Mesendoderm (in vitro differentiated cells): Measurements from ENCODE around the gene TSPAN14.

Source experiments
- DNase-seq: peaks from one replicate; pipeline ENCODE4 v3.0.0; 2013
- H2AK5ac ChIP-seq: 2 replicates; pipeline ENCODE4 v1.6.1; 2013; ENCODE audit warnings: low read length, inconsistent platforms
- H2BK120ac ChIP-seq: 2 replicates; pipeline ENCODE4 v1.6.1; 2013; ENCODE audit warnings: low read depth, mild to moderate bottlenecking, low read length, moderate library complexity, mixed read lengths
- H2BK15ac ChIP-seq: replicated peaks from 2 replicates; pipeline ENCODE4 v1.6.1; 2013; ENCODE audit warnings: low read depth, mild to moderate bottlenecking, moderate library complexity
- H2BK5ac ChIP-seq: 2 replicates; pipeline ENCODE4 v1.6.1; 2013; ENCODE audit warnings: low read length, inconsistent platforms
- H3K18ac ChIP-seq: 2 replicates; pipeline ENCODE4 v1.6.1; 2013; ENCODE audit warnings: mild to moderate bottlenecking, low read length, mixed read lengths
- H3K23ac ChIP-seq: one replicate; pipeline ENCODE4 v1.6.1; 2013; ENCODE audit warnings: low read length
- H3K27ac ChIP-seq: 2 replicates; pipeline ENCODE4 v1.5.1; 2013; ENCODE audit warnings: low read depth, mild to moderate bottlenecking, inconsistent platforms, low read length, moderate library complexity
- H3K27me3 ChIP-seq: 2 replicates; pipeline ENCODE4 v1.6.1; 2013; ENCODE audit warnings: low read length, control low read depth, mild to moderate bottlenecking, inconsistent platforms; ENCODE audit not compliant: insufficient read depth, poor library complexity
- H3K36me3 ChIP-seq: 2 replicates; pipeline ENCODE4 v1.6.1; 2013; ENCODE audit warnings: low read length, inconsistent platforms; ENCODE audit not compliant: control insufficient read depth, insufficient read depth
- H3K4ac ChIP-seq: one replicate; pipeline ENCODE4 v1.6.1; 2013; ENCODE audit warnings: low read depth, mild to moderate bottlenecking, low read length, moderate library complexity
- H3K4me1 ChIP-seq: 2 replicates; pipeline ENCODE4 v1.6.1; 2013; ENCODE audit warnings: low read depth, low read length, inconsistent platforms; ENCODE audit not compliant: control insufficient read depth
- H3K4me2 ChIP-seq: 2 replicates; pipeline ENCODE4 v1.6.1; 2013; ENCODE audit warnings: low read length
- H3K4me3 ChIP-seq: 2 replicates; pipeline ENCODE4 v1.5.1; 2013; ENCODE audit warnings: mild to moderate bottlenecking, low read length
- H3K56ac ChIP-seq: one replicate; pipeline ENCODE4 v1.6.1; 2013; ENCODE audit warnings: low read length
- H3K79me1 ChIP-seq: 2 replicates; pipeline ENCODE4 v1.6.1; 2013; ENCODE audit warnings: low read length, inconsistent platforms
- H3K79me2 ChIP-seq: 2 replicates; pipeline ENCODE4 v1.6.1; 2013; ENCODE audit warnings: mild to moderate bottlenecking, low read length; ENCODE audit not compliant: control insufficient read depth, insufficient read depth
- H3K9ac ChIP-seq: 2 replicates; pipeline ENCODE4 v1.6.1; 2013; ENCODE audit warnings: low read length, inconsistent platforms
- H4K5ac ChIP-seq: one replicate; pipeline ENCODE4 v1.6.1; 2013; ENCODE audit warnings: low read length
- H4K8ac ChIP-seq: one replicate; pipeline ENCODE4 v1.6.1; 2013; ENCODE audit warnings: low read depth, mild to moderate bottlenecking, control low read depth, low read length, moderate library complexity
- WGBS: extraction: QIAGEN DNeasy Blood & Tissue Kit; methylation state at CpG from one replicate; pipeline ENCODE4 v1.1.7; 2013; ENCODE audit warnings: low lambda C conversion rate, missing lambda C conversion rate; ENCODE audit not compliant: insufficient coverage; ENCODE audit errors: extremely low coverage; 5-methylcytosine and 5-hydroxymethylcytosine counted together

Gene TSPAN14

GRCh38 chr10:80555415-80555814 lies 101.3 kb downstream of the TSPAN14 start:
- no peak overlapping the region for H2AK5ac ChIP-seq
- H4K8ac ChIP-seq, result no peak overlapping the region
- no peak overlapping the region for H4K5ac ChIP-seq
- no peaks in the 10 kb centered on the region for H3K79me1 ChIP-seq
- peaks cover 2% of the 10 kb centered on the region for H3K4me1 ChIP-seq
- H3K79me2 ChIP-seq, result no peaks in the 10 kb centered on the region
- H2BK120ac ChIP-seq, result no peak overlapping the region
- WGBS, result no CpG with 5 or more reads among the region's 5 CpGs
- H3K56ac ChIP-seq, result no peak overlapping the region
- H3K36me3 ChIP-seq, result no peaks in the 10 kb centered on the region
- no peak overlapping the region for H3K4ac ChIP-seq
- H3K4me2 ChIP-seq, result no peak overlapping the region
- no peak overlapping the region for H3K27ac ChIP-seq
- no peak overlapping the region for H2BK15ac ChIP-seq
- no peak overlapping the region for H3K23ac ChIP-seq
- H3K9ac ChIP-seq, result no peak overlapping the region
- no peak overlapping the region for H3K4me3 ChIP-seq
- H3K18ac ChIP-seq, result no peak overlapping the region
- peak; percentile 32 for DNase-seq
- H2BK5ac ChIP-seq, result no peak overlapping the region
- H3K27me3 ChIP-seq, result no peaks in the 10 kb centered on the region

DNA sequence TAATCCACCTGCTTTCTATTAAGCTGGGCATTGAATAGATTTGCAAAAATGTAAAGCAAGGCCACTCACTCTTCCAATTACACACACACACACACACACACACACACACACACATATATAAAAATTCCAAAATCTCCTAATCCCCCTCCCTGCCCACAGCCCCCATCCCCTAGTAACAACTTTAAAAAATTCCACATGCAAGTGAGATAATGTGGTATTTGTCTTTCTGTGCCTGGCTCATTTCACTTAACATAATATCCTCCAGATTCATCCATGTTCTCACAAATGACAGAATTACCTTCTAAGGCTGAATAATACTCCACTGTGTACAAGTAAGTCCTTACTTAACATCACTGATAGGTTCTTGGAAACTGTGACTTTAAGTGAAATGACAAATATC lies 107.8 kb downstream of the TSPAN14 start:
- Histone ChIP-seq H3K27me3 (no peaks in the 10 kb centered on the region), H3K4me1 (no peaks in the 10 kb centered on the region), H4K8ac (no peak overlapping the region), H3K4ac (no peak overlapping the region), H3K23ac (no peak overlapping the region), H3K18ac (no peak overlapping the region), H3K56ac (no peak overlapping the region), H2BK120ac (no peak overlapping the region), H3K79me1 (no peaks in the 10 kb centered on the region), H3K4me3 (no peak overlapping the region), H2BK15ac (no peak overlapping the region), H3K36me3 (no peaks in the 10 kb centered on the region), H2AK5ac (no peak overlapping the region), H3K27ac (no peak overlapping the region), H3K9ac (no peak overlapping the region), H2BK5ac (no peak overlapping the region), H4K5ac (no peak overlapping the region), H3K79me2 (no peaks in the 10 kb centered on the region), H3K4me2 (no peak overlapping the region)
- no peak for DNase-seq

GRCh38 chr10:80567292-80567691 lies 113.2 kb downstream of the TSPAN14 start:
- Histone ChIP-seq H4K5ac (no peak overlapping the region), H3K9ac (no peak overlapping the region), H3K4ac (no peak overlapping the region), H2BK120ac (no peak overlapping the region), H3K23ac (no peak overlapping the region), H3K18ac (no peak overlapping the region), H3K36me3 (no peaks in the 10 kb centered on the region), H3K79me1 (no peaks in the 10 kb centered on the region), H4K8ac (no peak overlapping the region), H3K27me3 (no peaks in the 10 kb centered on the region), H3K27ac (no peak overlapping the region), H3K79me2 (no peaks in the 10 kb centered on the region), H2AK5ac (no peak overlapping the region), H3K56ac (no peak overlapping the region), H3K4me2 (no peak overlapping the region), H2BK15ac (no peak overlapping the region), H3K4me3 (no peak overlapping the region), H3K4me1 (no peaks in the 10 kb centered on the region), H2BK5ac (no peak overlapping the region)
- WGBS, result no CpG with 5 or more reads among the region's 2 CpGs
- peak; percentile 20 for DNase-seq

DNA sequence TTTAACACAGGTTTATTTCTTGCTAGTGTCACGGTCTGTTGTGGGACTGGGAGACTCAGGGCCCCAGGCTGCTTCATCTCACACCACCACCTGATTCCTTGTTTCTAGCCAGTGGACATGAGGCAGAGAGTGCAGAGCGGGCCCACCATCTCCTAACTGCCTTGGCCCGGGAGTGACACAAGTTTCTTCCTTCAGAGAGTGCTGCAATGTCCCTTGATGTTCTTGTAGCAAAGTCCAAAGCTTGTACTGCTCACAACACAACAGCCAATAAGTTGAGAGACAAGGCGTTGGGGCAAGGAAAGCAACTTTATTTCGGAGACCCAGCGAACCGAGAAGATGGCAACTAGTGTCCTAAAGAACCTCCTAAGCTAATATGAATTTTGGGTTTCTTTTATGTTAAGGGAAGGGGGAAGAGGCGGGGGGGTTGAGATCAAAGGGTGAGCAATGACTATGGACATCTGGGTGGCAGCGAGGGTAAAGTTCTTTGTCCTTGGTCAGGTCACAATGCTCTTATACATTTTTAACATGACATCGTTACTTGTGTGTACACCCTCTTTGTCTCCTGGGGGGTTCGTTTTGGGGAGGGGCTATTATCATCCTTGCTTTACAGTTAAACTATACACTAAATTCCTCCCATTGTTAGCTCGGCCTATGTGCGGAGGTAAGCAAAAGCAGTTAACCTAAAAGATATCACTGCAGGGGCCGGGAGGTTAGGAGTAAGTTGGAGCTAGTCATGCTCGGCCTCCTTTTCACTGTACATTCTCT lies 115.2 kb downstream of the TSPAN14 start:
- H2BK15ac ChIP-seq, result no peak overlapping the region
- WGBS, result no CpG with 5 or more reads among the region's 15 CpGs
- no peak overlapping the region for H2BK5ac ChIP-seq
- H3K27me3 ChIP-seq, result no peaks in the 10 kb centered on the region
- no peak overlapping the region for H3K27ac ChIP-seq
- no peak for DNase-seq
- H2AK5ac ChIP-seq, result no peak overlapping the region
- H4K8ac ChIP-seq, result no peak overlapping the region
- H3K79me2 ChIP-seq, result no peaks in the 10 kb centered on the region
- H3K9ac ChIP-seq, result no peak overlapping the region
- no peaks in the 10 kb centered on the region for H3K4me1 ChIP-seq
- H3K23ac ChIP-seq, result no peak overlapping the region
- no peaks in the 10 kb centered on the region for H3K36me3 ChIP-seq
- no peak overlapping the region for H3K4ac ChIP-seq
- no peak overlapping the region for H3K18ac ChIP-seq
- H4K5ac ChIP-seq, result no peak overlapping the region
- H3K4me2 ChIP-seq, result no peak overlapping the region
- no peak overlapping the region for H3K56ac ChIP-seq
- H3K4me3 ChIP-seq, result no peak overlapping the region
- H2BK120ac ChIP-seq, result no peak overlapping the region
- H3K79me1 ChIP-seq, result no peaks in the 10 kb centered on the region

DNA sequence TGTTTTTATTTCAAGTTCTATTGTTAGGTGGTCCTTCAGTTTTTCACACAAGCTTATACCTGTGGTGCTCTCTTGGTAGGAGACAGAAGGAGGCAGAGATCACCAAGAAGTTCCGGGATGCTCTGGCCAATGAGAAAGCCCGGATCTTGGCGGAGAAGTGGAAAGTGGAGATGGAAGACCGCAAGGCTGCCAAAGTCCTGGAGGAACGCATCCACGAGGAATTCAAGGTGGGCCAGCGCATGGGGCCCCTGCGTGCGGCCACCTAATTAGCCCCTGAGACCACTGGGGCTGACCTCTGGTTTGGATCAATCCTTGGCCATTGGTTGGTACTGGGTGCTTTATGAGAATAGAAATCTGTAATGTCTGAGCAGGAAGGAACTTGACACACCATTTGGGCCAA lies 117.2 kb downstream of the TSPAN14 start:
- H3K4me3 ChIP-seq, result no peak overlapping the region
- no peak overlapping the region for H3K9ac ChIP-seq
- no peak overlapping the region for H2BK15ac ChIP-seq
- H3K23ac ChIP-seq, result no peak overlapping the region
- no peak overlapping the region for H4K8ac ChIP-seq
- no peaks in the 10 kb centered on the region for H3K4me1 ChIP-seq
- H3K4ac ChIP-seq, result no peak overlapping the region
- no peaks in the 10 kb centered on the region for H3K79me1 ChIP-seq
- no peak overlapping the region for H3K4me2 ChIP-seq
- H2BK120ac ChIP-seq, result no peak overlapping the region
- H3K79me2 ChIP-seq, result no peaks in the 10 kb centered on the region
- DNase-seq, result no peak
- H3K27ac ChIP-seq, result no peak overlapping the region
- H3K27me3 ChIP-seq, result no peaks in the 10 kb centered on the region
- H4K5ac ChIP-seq, result no peak overlapping the region
- no peak overlapping the region for H3K56ac ChIP-seq
- H2BK5ac ChIP-seq, result no peak overlapping the region
- no peak overlapping the region for H3K18ac ChIP-seq
- no peak overlapping the region for H2AK5ac ChIP-seq
- no peaks in the 10 kb centered on the region for H3K36me3 ChIP-seq
- WGBS, result no CpG with 5 or more reads among the region's 9 CpGs

DNA sequence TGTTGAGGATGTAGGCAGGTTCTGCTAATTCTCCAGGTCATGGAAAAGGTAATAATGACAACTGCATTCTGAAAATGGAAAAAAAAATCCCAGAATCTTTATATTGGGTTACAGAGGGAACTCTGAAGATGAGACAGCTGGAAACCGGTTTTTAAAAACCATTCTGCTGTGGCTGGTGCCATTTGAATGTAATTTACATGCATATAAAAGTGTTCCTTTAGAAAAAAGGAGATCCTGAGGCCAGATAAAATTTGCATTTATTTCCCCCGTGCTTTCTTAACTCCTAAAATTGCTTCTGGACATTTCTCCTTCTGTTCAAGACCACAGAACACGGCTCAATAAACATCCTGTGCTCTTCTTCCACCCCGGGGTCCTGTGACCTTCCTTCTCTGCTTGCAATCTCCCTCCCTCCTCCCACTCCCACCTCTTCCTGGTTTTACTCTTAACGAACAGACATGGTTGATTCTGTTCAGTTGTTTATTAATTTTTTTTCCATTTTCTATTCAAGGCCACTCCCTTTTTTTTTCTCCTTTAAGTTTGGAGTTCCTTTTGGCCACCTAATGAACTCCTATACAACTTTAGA lies 125.2 kb downstream of the TSPAN14 start:
- H2AK5ac ChIP-seq, result no peak overlapping the region
- H3K23ac ChIP-seq, result no peak overlapping the region
- no peaks in the 10 kb centered on the region for H3K36me3 ChIP-seq
- no peak overlapping the region for H2BK5ac ChIP-seq
- no peaks in the 10 kb centered on the region for H3K27me3 ChIP-seq
- H3K79me1 ChIP-seq, result no peaks in the 10 kb centered on the region
- no peak overlapping the region for H3K4me2 ChIP-seq
- H4K5ac ChIP-seq, result no peak overlapping the region
- no CpG with 5 or more reads among the region's 5 CpGs for WGBS
- H2BK120ac ChIP-seq, result no peak overlapping the region
- H4K8ac ChIP-seq, result no peak overlapping the region
- H3K4me1 ChIP-seq, result no peaks in the 10 kb centered on the region
- no peak overlapping the region for H3K27ac ChIP-seq
- H3K4me3 ChIP-seq, result no peak overlapping the region
- no peak overlapping the region for H3K18ac ChIP-seq
- no peaks in the 10 kb centered on the region for H3K79me2 ChIP-seq
- no peak overlapping the region for H2BK15ac ChIP-seq
- H3K9ac ChIP-seq, result no peak overlapping the region
- no peak overlapping the region for H3K56ac ChIP-seq
- no peak for DNase-seq
- H3K4ac ChIP-seq, result no peak overlapping the region
